GM21423 (cell line): ENCODE measurements around the gene POGLUT3.

Experiments
- ATAC-seq: cut with Tn5 transposase; IDR thresholded peaks from one replicate; pipeline ENCODE4 v1.9.1; 2021; ENCODE audit warnings: mild to moderate bottlenecking, moderate library complexity; ENCODE audit not compliant: unreplicated experiment

POGLUT3 gene, protein sequence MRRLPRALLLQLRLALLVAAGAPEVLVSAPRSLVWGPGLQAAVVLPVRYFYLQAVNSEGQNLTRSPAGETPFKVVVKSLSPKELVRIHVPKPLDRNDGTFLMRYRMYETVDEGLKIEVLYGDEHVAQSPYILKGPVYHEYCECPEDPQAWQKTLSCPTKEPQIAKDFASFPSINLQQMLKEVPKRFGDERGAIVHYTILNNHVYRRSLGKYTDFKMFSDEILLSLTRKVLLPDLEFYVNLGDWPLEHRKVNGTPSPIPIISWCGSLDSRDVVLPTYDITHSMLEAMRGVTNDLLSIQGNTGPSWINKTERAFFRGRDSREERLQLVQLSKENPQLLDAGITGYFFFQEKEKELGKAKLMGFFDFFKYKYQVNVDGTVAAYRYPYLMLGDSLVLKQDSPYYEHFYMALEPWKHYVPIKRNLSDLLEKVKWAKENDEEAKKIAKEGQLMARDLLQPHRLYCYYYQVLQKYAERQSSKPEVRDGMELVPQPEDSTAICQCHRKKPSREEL

DNA sequence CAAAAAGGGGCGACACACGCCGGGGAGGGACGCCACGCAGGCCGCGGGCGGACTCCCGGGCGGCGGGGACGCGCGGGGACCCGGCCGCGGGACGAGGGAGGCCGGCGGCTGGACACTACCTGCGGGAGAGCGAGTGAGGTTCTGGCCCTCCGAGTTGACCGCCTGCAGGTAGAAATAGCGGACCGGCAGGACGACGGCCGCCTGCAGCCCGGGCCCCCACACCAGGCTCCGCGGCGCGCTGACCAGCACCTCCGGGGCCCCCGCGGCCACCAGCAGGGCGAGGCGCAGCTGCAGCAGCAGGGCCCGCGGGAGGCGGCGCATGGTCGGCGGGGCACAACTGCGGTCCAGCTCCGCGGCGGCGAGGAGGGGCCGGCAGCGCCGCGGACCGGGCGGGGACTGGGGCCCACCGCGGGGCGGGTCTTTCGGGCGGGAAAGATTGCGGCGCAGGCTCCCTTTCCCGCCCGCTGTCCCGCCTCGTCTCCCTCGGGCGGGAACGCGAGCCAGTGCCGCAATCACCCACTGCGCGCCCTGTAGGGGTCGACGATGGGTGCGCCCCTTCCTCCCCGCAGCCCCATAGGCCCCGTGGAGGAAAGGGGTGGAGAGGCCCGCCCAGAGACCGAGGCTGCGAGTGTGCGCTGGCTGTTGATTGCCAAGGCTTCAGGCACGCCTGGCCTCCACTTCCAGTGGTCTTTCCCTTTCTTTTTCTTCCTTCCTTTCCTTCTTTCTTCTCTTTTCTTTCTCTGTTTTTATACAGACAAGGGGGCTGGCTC is at the start of gene POGLUT3:
POGLUT3 (minus strand) TSS at position 339 of the 770 bp plus-strand sequence; CDS start at position 321, 18 bp downstream.
- peak; percentile 52 for ATAC-seq

DNA sequence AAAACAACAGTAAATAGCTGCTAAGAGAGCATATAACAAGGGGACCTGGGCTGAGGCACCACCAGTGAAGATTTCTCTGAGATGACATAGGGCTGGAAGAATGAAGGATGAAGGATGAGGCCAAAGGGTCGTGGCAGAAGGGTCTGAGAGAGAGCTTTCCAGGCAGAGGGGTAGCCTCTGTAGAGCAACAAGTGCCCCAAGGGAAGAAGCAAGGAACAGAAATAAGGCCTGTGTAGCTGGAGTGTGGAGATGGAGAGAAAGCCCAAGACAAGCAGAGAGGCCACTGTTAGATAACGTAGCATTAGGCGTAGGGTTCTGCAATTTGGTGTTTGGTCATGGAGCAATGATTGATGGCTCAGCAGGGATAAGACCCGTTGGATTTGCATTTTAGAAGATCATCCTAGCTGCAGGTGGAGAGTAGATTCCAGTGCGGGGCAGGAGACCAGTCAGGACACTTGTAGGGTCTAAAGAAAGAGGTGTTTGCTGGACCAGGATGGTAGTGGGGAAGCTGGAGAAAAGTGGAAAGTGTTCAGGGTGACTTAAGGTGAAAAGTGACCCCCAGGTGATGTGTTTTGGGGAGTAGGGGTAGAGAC is 47.8 kb upstream of the POGLUT3 start:
- no peak for ATAC-seq

DNA sequence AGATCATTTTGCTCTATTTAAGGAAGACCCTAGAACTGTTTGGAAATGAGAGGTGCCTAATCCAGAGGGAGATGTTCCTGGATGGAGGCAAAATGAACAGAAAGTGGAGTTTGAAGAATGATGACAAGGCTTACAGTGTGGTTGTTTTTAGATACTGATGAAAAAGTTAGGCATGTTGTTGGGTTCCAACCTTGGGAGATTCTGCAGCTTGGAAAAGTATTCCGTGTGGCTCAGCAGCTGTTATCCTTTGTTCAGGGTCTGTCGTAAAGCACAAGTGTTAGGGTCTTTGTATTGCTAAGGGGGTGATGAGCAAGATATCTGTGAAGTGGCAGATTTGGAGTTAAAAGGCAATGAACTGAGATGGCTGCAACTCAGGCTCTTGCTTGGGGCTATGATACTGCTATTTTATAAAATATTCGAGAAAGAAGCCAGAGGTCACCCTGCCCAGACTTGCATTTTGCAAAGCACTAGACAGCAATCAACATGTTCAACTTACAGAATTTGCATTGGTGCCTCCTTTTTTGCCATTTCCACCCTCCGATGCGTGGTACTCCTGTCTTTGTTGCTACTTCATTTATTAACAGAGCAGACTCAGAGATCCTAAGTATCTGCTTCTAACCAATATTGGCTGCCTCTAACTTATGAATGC is 45.3 kb upstream of the POGLUT3 start:
- no peak for ATAC-seq

DNA sequence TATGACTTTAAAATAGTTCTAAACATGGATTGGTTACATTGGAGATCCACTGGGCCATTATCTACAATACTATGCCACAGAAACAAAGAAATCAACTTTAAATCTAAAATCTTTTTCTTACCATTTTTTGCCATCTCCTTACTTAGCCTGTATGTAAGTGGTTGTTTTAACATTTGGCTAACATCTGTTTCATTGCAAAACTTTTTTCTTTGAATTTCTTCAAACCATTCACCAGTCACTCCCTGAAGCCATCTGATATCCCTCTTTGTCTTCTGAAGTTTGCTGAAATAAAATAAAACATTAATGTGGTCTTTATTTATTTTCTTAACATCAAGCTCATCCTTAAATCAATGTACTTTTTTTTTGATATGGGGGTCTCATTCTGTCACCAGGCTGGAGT is 43.3 kb upstream of the POGLUT3 start:
- no peak for ATAC-seq

DNA sequence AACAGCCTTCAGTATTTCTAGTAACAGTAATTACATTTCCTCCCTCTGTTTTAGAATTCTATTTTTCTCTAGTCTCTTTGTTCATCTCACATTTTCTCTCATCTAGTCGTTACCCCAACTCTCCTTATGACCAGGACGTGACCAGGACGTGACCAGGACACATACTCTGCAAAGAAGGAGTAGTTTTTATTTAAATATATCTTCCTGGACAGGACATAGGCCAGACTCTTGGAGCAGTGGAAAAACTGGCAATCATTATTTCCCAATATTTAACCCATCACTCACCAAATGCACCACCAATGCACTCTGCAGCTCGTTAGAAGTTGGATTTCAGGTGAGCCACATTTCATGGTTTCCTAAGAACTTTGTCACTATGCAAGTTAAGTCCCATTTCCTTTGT is 40.3 kb upstream of the POGLUT3 start:
- no peak for ATAC-seq

DNA sequence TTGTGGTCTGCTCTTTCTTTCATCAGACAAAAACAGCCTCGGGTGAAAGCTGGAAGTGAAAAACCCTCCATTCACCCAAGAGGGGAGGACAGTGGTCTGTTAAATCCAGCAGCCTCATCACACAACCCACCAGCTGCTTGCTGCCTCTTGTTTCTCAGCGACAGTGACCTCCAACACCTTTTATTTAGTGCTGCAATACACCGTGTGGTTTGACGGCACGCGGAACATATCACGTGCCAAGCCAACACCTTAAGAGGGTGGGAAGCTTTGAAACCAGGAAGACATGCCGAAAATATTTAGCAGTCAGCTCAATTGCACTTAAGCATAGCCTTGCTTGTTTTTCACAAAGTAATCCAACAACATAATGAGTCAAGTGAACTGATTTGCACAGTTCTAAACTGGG is 39.8 kb upstream of the POGLUT3 start:
- ATAC-seq = no peak

DNA sequence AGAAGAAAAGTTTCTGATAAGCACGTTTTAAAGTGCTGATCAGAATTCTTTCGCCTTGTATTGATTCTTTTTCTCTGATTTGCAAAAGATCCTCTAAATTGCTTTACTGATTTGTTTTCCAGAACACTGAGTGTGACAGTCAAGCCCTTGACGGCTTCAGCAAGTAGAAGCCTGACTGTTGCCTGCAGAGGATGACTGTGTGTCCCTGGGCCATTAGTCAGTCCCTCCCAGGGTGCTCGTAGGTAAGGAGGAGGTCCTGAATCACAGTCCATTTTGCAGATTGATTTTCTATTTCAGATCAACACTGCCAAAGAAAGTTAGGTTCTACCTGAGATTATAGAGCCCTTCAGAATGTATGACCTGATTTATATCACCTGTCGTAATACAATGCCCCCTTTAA is 38.6 kb upstream of the POGLUT3 start:
- no peak for ATAC-seq

DNA sequence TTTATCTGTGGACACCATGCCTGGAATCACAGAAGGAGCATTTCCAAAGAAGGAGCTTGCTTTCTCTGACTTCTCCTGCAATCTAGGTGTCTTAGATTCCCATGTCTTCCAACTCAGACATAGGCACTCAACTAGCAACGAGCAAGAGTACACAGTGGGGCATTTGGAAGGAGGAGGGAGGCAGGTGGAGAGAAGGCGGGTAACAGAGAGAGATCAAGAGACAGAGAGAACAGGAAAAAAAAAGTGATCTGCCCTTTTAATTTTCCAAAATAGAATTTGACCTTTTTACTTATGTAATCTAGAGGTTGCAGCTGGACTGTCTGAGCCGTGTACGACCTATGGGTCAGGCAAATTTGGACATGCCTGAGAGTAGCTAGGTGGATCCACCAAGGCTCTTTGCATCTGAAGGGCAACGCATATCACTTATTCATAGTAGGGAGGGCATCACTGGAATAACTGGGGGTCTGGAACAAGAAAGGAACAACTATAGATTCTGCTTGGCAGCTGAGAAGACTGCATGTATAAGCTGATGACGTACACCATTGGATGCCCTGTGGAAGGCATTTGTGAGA is 37.3 kb upstream of the POGLUT3 start:
- ATAC-seq = no peak

DNA sequence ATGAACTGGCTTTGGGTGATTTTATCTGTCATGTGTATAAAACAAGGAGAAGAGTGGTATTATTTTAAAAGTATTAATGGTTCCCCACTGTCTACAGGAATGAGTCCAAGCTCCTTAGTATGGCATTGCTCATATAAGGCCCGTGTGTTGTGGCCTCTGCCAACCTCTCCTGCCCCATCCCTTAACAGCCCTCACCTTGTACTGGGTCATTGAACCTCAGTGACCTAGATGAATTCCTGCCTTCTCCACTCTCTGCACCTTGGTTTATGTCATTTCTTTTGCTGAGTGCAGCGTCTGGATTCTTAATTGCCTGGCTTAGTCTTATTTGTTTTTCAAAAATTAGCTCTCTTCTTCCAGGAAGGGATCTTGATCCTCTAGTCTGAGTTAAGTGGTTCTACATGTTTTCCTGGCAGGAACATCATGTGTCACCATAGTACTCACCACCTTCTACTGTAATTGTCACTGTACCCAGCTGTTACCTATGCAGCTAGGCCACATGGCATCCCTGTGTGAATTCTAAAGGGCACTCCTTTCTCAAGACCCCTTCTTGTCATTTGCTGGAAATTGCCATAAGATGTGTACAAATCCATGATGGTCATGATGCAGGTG is 36.2 kb upstream of the POGLUT3 start:
- ATAC-seq = no peak

DNA sequence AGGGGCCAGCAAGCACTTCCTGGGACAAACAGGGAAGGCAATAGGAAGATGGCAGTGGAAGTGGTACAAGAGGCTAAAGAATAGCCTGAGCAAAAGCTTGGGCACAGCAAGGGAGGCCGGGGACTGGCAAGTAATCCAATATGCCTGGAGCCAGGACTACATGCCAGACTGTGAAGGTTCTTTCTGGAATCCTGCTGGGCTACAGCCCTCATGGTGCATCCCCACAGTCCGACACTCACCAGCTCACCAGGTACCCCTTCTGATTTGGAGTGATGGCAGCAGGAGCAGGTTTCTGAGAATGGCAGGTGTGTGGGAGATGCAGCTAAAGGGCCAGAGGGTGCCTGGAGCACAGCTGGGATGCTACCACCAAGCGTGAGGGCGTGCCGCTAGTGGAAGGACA is 32.2 kb upstream of the POGLUT3 start:
- ATAC-seq = no peak

DNA sequence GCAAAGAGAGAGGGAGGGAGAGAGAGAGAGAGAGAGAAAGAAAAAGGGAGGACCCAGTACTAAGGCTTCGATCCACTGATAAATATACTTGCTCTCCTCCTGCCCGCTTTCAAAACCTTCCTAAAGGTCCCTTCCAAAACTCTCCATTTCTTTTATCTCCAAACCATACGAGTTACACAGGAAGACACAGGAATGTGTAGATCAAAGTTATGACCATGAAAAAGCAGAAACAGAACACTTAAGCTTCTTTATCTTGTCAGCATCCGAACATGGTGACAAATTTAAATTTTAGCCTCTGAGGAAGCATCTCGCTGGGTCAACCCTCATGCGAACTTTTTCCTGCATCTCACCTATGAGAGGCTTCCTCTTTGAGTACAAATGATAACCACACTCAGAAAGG is 29.2 kb upstream of the POGLUT3 start:
- ATAC-seq = no peak

DNA sequence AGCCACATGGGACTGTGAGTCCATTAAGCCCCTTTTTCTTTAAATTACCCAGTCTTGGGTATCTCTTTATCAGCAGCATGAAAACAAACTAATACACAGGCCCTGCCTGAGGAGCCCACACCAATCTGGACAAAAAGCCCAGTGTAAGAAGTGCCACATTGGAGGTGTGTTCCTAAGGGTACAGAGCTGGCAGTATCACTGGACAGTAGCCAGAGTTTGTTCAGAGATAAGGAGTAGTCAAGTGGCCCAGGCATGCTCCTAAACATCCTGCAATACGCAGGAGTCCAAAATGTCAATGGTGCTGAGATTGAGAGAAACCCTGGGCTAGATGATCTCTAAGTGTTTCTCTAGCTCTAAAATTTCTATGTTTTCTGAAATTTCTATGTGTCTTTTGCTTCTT is 27.0 kb upstream of the POGLUT3 start:
- no peak for ATAC-seq

DNA sequence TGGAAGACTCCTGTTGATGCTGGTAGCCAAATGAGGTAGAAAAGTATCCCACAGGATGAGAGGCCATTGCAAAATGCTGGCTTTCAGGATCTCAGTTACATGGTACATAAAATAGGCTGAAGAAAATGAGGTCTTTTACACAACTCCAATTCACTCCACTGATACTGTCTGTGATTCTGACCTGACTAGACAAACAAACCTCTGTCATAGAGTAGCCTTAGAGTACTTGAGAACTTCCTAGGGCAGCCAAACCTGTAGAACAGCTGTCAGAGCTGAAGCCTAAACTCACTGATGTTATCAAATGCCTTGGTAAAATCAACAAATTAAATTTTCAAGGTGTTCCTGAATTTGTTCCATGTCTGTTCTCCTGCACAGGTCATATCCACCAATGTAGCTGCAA is 26.2 kb upstream of the POGLUT3 start:
- no peak for ATAC-seq

DNA sequence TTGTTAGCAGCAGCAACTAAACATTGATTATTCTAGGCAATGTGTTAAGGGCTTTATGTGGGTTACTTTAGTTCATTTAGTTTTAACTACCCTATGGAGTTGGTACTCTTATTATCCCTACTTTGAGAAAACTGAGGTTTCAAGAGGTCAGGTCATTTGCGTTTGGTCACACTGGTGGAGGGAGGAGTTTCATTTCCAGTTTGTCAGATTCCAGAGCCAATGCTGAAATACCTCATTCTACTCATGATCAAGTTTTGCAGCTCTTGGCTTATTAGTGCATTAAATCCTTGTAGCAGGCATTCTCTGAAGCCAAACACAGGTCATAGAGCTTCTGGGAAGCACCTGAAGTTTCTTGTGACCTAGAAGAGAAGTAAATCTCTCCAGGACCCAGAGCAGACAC is 24.1 kb upstream of the POGLUT3 start:
- no peak for ATAC-seq

DNA sequence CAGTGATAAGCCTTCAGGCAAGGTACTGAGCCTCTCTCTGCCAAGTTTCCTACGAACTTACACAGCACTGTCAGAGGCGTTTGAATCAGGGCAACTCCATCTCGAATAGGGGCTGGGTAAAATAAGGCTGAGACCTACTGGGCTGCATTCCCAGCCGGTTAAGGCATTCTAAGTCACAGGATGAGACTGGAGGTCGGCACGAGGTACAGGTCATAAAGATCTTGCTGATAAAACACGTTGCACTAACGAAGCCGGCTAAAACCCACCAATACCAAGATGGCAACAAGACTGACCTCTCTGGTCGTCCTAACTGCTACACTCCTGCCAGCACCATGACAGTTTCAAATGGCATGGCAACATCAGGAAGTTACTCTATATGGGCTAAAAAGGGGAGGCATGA is 20.4 kb upstream of the POGLUT3 start:
- no peak for ATAC-seq

DNA sequence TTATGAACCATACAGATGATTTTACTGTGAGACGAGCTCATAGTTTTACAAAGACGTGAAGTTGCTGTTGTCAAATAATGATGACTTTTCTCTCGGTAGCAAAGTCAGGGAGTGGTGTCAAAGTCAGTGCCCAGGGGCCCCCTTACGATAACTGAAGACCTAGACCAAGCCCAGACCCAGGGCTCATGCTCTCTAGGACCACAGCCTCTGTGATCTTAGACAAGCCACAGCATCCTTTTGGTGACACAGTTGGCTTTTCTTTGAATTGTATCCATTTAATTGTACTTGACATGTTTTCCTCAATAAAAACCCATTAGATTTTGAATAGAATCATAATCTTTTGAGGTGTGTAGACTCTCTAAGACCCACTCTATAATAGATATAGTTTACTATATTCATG is 17.9 kb upstream of the POGLUT3 start:
- ATAC-seq = no peak

DNA sequence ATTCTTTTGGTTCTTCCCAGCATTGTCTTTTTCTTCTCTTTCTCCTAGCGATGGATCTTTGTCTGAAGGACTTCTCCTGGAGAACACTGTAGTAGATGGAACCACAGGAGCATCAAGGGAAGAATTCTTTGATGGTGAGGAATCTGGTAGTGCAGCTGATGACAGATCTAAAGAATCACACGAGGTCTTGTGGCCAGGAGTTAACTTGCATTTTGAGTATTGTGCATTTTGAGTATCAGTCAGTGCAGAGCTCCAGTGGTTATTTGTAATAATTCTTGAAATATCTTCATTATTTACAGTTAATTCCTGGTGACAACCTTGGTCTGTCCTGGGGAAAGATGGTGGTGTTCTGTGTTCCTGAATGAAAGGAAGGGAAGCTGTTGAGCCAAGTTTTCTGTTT is 14.5 kb upstream of the POGLUT3 start:
- no peak for ATAC-seq

DNA sequence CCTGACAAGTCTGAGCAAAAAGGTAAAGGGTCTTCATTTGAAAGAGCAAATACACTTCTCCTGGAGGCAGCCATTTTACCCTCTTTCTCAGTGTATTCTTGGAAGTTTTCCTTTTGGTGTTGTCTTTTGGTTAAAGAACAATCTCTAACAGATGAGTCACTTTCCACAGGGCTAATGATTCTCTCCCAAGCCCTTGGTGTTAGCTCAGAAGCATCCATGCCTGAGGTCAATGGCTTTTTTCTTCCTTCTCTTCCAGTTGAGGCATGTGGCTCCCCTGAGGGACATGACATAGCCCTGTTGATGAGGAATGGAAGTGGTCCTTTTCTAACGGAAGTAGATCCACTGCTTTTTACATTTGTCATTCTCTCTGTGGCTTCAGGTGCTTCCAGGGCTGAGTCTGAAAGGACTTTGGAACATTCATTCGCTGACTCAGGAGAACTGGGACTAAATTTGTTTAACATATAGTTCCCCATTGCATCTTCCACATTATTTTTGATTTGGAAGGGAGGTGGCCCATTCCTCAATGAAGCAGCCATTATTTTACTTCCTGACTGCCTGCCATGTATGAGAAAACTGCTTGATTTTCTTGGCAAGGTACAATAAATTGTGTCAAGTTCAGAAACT is 13.8 kb upstream of the POGLUT3 start:
- no peak for ATAC-seq

DNA sequence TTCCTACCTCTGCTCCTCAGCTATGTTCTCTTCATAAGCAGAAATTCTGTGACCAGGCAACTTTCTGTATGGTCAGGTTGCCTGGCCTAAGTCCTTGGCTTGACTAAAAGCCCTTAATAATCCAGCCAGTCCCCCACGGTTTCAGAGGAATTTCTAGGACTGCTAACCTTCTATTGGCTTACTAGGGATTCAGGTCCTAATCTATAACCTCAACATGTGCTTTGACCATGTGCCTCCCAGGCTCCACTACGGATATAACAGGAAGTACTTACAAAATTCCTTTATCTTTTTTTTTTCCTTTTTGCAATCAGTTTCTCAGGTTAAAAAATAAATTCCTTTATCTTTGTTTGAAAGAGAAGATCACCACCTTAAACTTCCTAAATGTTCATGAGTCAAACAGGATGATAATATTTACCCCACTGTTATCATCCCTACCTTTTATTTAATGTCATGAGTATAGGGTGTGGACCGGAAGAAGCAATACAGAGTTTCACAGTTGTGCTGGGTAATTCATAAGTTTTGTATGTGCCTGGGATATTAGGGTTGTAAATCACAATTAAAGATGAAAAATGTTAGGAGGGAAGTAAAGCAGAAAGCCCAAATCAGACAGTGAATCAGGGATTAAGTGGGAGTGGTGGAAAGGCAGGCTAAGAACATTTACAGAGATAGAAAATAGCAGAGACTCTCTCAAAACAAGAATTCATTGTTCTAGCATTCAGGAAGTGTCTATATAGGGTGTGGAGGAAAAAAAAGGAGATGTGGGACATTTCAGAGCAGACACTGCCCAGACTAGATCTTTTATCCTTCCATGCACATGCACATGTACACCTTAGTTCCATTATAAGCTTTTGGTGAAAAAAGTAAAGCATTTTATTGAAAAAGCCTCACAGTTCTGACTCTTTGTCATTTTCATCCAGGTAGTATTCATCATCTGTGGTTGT is 10.7 kb upstream of the POGLUT3 start:
- ATAC-seq = no peak
